A673 (cell line): Measurements from ENCODE around the gene TLE7. TPM values are rescaled to one million over a fixed set of nuclear protein-coding genes. Genes with fewer than 3 reads are reported as not detected.

Experiments used
- BruUV-seq: library from RNA; stranded (reverse); fragments of 400-500 nt; replicated peaks from 2 replicates; lab custom pipeline; 2021; lab: Mats Ljungman, UMichigan
- CTCF ChIA-PET: fragments of 300-600 bp; sonication (Branson Sonifier 250); formaldehyde crosslinking; loops from one replicate; lab custom pipeline; 2022; ENCODE audit warnings: antibody characterized with exemption; lab: Charles Lee
- POLR2A ChIA-PET: fragments of 300-600 bp; sonication (Branson Sonifier 250); formaldehyde crosslinking; loops from one replicate; lab custom pipeline; 2022; ENCODE audit warnings: antibody characterized with exemption; ENCODE audit not compliant: low non-redundant PET; lab: Charles Lee
- DNase-seq: peaks from one replicate; pipeline ENCODE4 v3.0.0-alpha.2; 2015; ENCODE audit warnings: low spot score
- H3K27ac ChIP-seq: fragments of 200-600 bp; sonication (generic); 2 replicates; pipeline ENCODE4 v1.5.1; 2016; ENCODE audit warnings: mixed run types, low read depth, mild to moderate bottlenecking, mixed read lengths, antibody characterized with exemption, low read length; ENCODE audit not compliant: poor library complexity, severe bottlenecking
- H3K27me3 ChIP-seq: fragments of 200-600 bp; sonication (generic); replicated peaks from 2 replicates; pipeline ENCODE4 v1.6.1; 2017; ENCODE audit warnings: mixed run types, low read depth, mild to moderate bottlenecking, mixed read lengths, antibody characterized with exemption, low read length; ENCODE audit not compliant: insufficient read depth, poor library complexity
- H3K36me3 ChIP-seq: fragments of 200-600 bp; sonication (generic); 2 replicates; pipeline ENCODE4 v1.6.1; 2016; ENCODE audit warnings: mixed run types, mild to moderate bottlenecking, mixed read lengths, antibody characterized with exemption, low read length; ENCODE audit not compliant: insufficient read depth, poor library complexity, severe bottlenecking
- H3K4me1 ChIP-seq: fragments of 200-600 bp; sonication (generic); 2 replicates; pipeline ENCODE4 v1.6.1; 2017; ENCODE audit warnings: mixed run types, mild to moderate bottlenecking, mixed read lengths, antibody characterized with exemption, low read length; ENCODE audit not compliant: insufficient read depth, poor library complexity, severe bottlenecking
- H3K4me3 ChIP-seq: fragments of 200-600 bp; sonication (generic); 2 replicates; pipeline ENCODE4 v1.5.1; 2016; ENCODE audit warnings: low read depth, mixed run types, mild to moderate bottlenecking, mixed read lengths, low read length; ENCODE audit not compliant: poor library complexity, severe bottlenecking
- H3K9me3 ChIP-seq: fragments of 200-600 bp; sonication (generic); 2 replicates; pipeline ENCODE4 v1.6.1; 2016; ENCODE audit warnings: mixed run types, low read depth, mild to moderate bottlenecking, mixed read lengths, antibody characterized with exemption, low read length; ENCODE audit not compliant: poor library complexity, severe bottlenecking
- CTCF ChIP-seq: fragments of 300-800, 200-600 bp; sonication (generic); conservative IDR thresholded peaks from 2 replicates; pipeline ENCODE4 v1.5.1; 2017; ENCODE audit warnings: low read depth, mild to moderate bottlenecking, antibody characterized with exemption, low read length, moderate library complexity, mixed read lengths
- EZH2 ChIP-seq: fragments of 200-600 bp; sonication (generic); IDR thresholded peaks from 2 replicates; pipeline ENCODE4 v1.6.1; 2017; ENCODE audit warnings: borderline replicate concordance, low read depth, mild to moderate bottlenecking, mixed read lengths, antibody characterized with exemption, low read length; ENCODE audit not compliant: poor library complexity, severe bottlenecking
- intact Hi-C: fragments of 100-400 bp; cut with micrococcal nuclease; formaldehyde crosslinking; loops from one replicate; pipeline ENCODE4 v1.10.0; 2022; ENCODE audit not compliant: unreplicated experiment
- total RNA-seq: library from RNA; stranded (reverse); gene quantifications from 2 replicates; pipeline ENCODE4 v1.2.3, GENCODE V29; 2021

TLE7 gene
- total RNA-seq, 1 experiment from 2014 or later: not detected

DNA sequence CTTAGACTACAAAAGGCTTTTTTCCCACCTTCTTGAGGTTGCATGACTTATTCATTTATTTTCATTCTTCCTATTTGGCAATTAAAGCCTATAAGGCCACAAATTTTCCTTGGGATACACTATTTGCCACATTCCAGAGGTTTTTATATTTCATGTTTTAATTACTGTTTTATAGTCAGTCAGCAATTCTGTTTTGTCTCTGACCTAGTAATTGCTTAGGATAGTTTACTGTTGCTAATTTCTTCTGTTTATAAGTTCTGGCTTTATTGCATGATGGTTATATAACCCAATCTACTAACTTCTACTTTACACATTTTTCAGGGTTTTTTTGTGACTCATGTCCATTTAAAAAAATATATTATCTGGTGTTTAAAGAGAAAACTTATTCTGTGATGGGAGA is 17.7 kb upstream of the TLE7 start:
- no TSS peak for BruUV-seq
- intact Hi-C loops: no loop called here
- Histone ChIP-seq H3K4me3 (no peak overlapping the region), H3K27ac (no peak overlapping the region), H3K27me3 (no peaks in the 10 kb centered on the region), H3K4me1 (no peaks in the 10 kb centered on the region), H3K9me3 (no peaks in the 10 kb centered on the region), H3K36me3 (no peaks in the 10 kb centered on the region)
- no peak for TF ChIP-seq CTCF
- TF ChIP-seq EZH2: no peak
- ChIA-PET CTCF (no interaction called here), POLR2A (no interaction called here)
- DNase-seq: no peak

DNA sequence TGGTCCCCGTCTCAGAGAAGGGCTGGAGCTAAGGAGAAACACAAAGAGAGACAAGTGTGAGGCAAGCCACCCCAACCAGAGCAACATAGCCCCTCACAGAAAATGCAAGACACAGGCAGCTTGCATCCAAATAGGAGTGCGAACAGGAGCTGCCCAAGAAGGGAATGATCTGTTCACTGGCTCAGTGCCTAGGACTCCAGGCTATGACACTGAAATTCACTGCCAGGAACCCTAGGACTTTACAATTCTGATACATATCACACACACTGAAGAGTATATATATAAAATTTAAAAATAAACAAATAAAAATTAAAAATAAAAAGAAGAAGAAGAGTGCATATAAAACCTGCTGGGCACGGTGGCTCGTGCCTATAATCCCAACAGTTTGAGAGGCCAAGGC is 14.9 kb upstream of the TLE7 start:
- Histone ChIP-seq H3K27ac (no peak overlapping the region), H3K27me3 (no peaks in the 10 kb centered on the region), H3K9me3 (no peaks in the 10 kb centered on the region), H3K36me3 (peaks cover 8% of the 10 kb centered on the region), H3K4me3 (no peak overlapping the region), H3K4me1 (no peaks in the 10 kb centered on the region)
- no TSS peak for BruUV-seq
- ChIA-PET POLR2A (no interaction called here), CTCF (no interaction called here)
- TF ChIP-seq CTCF: no peak
- no peak for DNase-seq
- intact Hi-C loops: no loop called here

DNA sequence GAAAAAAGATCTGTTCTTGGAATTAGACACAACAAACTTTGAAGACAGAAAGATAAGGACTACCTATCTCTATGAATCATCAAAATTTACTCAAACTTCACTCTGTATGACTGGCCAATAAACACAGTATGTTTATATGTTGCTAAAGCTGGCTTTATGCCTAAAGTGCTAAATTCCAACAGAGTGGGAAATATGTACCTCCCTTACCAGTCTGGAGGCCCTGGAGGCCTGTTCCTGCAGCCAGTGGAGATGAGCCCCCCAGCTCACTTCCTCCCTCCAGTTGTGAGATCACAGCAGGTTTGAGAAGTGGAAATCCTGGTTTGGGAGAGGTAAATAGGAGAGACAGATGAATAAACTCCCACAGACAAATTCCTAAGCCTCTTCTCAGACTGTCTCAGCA is 11.2 kb upstream of the TLE7 start:
- intact Hi-C loops: no loop called here
- no peak overlapping the region for H3K27ac ChIP-seq
- H3K4me1 ChIP-seq: no peaks in the 10 kb centered on the region
- peaks cover 27% of the 10 kb centered on the region for H3K9me3 ChIP-seq
- BruUV-seq: no TSS peak
- no peak for TF ChIP-seq CTCF
- no peak for TF ChIP-seq EZH2
- H3K27me3 ChIP-seq: no peaks in the 10 kb centered on the region
- no peak overlapping the region for H3K4me3 ChIP-seq
- POLR2A ChIA-PET: no interaction called here
- CTCF ChIA-PET: no interaction called here
- peaks cover 35% of the 10 kb centered on the region for H3K36me3 ChIP-seq
- no peak for DNase-seq
